HG03460 (cell line): ENCODE data around the gene NFIB.
A peak's percentile ranks its signal among the peaks of the same experiment; 100 is the strongest.

ENCODE experiments used
- ATAC-seq: cut with Tn5 transposase; IDR thresholded peaks from one replicate; pipeline ENCODE4 v1.9.1; 2021; ENCODE audit not compliant: unreplicated experiment

NFIB gene

DNA sequence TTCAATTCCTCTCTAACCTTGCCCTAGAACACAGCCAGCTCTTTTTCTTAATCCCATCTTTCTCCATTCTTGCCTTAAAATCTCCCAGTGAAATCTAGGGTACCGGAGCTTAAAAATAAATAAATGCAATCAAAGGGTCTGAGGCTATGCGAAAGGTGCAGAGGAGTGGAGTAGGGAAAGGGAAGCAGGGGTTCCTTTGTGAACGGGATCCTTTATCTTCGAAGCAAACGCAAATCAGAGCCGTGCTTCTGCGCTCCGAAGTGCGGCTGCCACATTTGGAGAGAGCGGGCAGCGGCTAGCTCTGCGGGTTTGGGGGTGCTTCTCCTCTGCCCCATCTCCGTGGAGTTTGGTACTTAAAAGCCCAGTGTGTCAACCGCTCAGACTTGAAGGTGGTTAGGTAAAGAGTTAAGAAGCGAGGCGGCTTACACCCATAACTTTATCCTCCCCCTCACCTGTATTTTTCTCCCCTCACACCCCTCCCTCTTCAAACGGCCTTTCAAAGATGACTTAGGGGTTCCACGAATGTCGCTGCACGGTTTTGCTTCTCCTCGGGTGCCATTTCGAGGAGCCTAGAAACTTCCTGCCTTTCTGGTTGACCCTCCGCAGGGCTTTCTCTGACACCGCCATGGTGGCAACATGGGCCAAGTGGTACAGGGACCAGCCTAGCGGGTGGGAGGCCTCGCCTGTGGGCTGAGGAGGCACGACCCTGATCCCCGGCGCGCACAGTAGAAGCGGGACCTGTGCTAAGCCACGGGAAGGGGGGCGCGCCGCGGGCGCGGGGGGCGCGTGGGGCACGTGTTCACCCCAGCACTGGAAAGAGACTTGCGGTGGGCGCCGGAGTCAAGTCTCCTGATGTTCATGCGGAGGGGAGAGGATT lies 31.7 kb upstream of the NFIB start:
- ATAC-seq = no peak

DNA sequence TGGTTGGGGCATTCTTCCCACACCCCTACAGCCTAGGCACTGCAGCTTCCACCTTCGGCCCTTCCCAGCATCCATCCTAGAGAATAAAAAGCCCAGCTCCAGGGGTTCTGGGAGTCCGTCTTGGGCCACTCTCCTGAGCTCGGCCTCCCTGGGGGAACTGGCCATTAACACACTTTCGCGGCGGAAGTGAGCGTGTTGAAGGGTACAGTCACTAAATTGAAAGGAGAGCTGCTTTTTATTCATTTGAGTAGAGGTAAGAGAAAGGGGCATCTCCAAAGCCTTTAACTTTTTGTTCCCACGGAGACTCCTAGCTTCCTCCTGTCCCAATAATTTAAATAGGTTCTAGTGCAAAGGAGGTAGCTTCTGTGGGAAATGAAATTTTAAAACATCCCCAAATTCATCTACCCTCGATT lies 31.0 kb upstream of the NFIB start:
- ATAC-seq = no peak

DNA sequence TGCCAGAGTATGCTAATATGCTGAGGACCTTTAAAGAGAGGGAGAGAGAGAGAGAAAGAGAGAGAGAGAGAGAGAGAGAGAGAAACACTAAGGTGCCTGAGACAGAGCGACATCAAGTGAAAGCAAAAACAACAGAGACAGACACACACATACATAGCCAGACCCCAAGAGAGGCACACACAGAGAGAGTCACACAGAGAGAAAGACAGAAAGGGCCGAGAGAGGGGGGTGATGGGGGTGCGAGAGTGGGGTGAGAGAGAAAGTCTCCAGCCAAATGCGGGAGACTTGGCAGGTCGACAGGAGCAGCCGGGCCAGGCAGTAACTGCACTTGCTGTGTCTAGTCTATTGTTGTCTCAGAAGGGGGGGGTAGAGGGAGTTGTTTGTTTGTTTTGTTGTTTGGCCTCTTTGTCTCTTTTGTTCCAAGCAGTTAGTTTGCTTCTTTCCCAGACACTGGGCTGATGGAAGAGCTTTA lies 30.1 kb upstream of the NFIB start:
- ATAC-seq = no peak

DNA sequence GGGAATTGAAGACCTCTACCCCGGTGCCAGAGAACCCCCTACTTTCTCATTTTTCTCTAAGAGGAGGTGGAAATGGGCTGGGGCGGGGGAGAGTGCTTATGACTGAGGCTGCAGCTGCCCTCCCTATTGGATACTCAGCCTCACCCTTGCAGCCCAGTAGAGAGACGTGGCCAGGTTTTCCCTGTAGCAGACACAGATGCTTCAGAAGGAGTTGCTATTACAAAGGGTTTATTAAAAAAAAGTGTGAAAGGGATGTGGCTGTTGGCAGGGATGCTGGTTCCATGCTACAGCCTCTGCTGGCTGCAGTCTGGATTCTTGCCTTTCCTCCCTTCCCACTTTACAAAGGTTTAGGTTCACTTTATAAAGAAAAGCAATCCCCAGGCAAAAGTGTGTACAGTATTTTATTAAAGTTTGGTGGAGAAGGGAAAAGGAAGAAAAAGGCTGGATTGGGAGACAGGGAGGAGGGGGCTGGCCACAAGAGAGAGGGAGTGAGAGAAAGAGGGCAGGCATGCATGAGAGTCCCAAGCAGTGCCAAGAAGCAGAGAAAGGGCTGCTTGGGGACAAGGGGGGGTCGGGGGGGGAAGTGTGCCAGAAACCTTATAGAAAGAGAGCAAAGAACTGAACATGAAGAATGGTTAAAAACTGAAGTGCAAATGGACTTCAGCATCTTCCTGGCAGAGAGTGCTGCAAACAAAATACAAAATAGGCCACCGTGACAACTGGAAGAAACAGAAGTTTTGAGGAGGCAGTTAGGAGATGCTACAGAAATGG lies 29.5 kb upstream of the NFIB start:
- no peak for ATAC-seq

DNA sequence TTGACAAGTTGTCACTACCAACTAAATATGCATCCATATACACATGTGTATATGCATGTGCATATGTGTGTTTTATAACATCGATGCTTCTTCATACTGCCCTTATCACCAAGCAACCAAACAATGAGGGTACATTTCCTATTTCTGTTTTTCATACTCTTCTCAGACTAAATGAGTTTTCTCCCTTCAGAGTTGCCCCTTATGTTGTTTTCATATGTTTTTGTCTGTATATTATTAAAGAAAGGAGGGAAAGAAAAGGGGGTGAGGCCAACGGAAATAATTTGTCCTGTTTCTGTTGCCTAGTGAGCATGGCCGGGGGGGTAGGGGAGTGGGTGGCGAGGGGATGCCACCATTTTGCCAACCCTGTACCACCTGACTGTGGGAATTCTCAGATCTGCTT lies 28.8 kb upstream of the NFIB start:
- ATAC-seq = no peak

DNA sequence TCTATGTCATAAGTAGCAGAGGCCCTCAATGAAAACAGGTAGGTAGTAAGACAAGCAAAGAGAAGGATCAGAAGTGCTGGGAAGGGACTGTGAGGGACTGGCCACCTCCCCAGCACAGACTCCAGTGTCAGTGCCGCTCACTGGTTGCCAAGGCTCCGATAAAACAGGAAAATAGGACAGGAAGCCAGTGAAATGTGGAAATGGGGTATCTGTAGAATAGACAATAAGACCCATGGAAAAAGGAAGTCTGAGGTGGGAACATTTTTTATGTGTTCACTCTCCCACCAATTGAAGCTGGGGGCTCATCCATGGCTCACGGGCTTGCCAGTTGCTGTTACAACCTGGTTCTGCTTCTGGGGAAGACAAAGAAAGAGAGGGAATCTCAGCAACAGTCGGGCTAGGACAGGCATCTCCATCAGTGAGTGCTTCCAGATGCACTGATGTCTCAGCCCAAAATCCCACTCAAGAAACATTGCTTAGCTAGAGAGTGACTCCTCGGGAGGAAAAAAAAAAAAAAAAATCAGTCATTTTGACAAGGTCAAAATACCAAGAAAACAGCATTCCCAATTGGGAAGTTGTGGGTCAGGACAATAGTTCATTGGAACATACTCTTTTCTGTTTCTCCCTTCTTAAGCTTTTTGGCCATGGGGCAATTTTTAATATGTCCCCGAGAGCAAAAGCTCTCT lies 27.6 kb upstream of the NFIB start:
- ATAC-seq = no peak

DNA sequence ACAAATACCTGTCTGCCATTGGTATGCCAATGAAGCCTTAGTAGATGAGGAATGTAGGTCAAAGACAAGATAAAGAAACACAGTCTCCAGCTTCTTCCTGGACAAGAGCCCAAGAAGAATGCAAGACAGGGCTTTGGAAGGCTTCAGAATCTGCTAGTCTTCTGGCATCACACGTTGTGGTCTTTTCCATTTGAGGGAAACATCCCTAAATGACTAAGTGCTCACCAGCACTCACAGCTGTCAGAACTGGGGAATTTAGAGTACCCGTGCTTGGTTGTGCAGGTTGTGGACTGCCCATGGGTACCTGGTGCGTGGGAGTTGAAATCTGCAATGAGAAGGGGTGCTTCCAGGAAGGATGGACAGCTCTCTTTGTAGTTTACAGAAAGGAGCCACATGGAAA lies 27.1 kb upstream of the NFIB start:
- no peak for ATAC-seq

DNA sequence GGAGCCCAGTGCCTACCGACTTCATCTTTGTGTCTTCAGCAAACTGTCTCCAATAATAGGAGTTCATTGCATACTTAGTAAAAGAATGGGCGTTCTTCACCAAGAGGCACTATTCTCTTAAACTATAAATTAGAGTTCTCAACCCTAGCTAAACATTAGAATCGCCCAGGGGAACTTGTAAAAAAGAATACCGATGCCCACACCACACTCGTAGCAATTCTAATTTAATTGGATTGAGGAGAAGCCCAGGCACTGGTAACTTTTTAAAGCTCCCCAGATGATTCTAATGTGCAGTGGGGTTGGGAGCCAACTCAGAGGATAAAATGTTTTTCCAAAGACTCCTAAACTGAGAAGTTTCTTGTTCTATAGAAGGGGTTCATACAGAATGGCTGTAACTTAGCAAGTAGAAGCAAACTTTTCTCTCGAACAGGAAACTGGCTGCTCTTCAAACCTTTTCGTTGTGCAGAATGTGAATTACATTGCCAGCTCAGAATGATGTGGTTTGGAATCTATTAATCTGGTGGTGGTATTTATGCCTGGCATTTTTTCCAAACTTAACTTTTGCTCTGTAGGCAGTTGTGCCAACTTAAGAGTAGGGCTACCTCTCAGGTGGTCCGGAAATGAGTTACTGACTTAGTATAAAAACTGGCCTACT lies 26.4 kb upstream of the NFIB start:
- no peak for ATAC-seq

DNA sequence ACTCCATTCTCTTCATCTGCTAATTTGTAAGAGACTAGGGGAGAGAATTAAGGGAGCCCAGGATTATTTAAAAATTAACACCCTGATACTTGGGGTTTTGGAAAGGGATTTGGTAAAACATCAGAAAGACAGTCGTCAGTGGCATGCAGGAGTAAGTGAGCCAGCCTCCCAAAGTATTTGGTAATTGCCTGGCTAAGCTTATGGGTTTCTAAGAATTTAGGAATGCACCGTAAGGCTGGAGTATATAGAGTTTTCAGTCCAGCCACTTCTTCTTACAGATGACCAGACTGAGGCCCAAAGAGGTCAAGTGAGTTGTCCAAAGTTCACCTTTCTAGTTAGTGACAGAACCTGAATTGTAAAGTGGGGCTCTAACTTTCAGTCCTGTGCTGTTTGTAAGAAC lies 25.8 kb upstream of the NFIB start:
- ATAC-seq = no peak

DNA sequence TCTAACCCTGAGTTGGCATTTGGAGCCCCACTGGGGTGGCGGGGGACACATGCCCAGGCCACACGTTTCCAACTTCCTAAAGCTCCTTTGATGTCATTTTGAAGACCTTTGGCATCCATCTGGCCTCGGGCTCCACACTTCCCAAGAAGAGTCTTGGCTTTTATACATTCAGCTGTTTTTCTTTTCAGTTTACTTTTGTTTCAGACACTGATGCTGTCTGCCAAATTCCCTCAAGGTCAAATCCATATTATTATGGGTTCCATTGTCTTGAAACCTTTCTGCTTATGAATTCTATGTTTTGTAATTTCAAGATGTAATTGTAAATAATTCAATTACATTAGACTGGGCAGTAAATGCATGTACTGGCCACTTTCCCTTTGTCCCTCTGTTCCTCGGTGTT lies 23.7 kb upstream of the NFIB start:
- no peak for ATAC-seq

DNA sequence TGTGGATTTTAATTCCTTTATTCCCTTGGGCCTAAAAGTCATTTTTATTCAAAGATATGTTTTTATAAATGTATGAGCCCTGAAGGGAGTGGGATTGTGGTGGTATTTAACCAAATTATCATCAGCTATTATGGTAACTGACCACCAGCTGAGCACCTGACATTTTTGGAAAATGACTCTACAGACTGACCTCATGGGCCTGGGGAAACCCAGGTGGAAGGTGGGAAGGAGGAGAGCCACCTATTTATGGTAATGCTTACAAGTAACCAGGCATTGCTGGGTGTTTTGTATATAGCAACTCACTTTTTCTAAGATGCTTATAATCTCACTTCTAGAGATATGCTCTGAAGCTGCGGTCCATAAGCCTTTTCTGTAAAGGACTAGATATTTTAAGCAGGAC lies 22.3 kb upstream of the NFIB start:
- no peak for ATAC-seq

DNA sequence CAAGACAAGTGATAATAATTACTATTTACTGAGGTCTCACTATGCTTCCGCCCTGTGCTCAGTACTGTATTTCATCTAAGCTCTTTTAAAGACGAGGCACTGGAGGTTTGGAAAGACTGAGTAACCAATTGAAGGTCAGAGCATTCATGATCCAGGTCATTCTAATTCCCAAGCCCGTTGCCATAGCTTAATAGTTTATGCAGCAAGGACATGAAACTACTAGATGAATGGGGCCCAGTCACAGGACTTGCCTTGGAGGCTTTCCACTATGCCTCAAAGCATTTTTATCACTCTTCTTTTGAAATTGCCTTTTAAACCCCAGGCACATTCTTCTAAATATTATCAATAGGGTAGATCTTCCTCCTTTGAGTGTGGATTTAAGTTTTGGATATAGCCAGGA lies 17.2 kb upstream of the NFIB start:
- no peak for ATAC-seq

DNA sequence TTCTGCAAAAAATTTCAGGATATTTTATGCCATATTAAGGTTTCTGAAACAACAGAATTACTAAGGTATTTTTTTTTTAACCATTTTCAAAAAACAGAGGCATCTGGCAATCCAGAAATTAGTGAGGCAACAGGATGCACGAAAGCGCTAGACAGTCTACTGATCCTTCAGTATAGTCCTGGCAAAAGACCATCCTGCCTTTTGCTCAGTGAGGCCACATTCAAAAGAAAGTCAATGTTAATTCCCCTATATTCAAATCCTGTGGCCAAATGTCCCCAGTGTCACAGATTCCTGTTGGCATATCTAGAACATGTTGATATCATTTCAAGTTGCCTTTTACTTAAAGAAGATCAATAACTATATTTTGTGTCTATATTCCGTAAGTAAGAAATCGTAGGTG lies 13.1 kb upstream of the NFIB start:
- ATAC-seq = no peak

DNA sequence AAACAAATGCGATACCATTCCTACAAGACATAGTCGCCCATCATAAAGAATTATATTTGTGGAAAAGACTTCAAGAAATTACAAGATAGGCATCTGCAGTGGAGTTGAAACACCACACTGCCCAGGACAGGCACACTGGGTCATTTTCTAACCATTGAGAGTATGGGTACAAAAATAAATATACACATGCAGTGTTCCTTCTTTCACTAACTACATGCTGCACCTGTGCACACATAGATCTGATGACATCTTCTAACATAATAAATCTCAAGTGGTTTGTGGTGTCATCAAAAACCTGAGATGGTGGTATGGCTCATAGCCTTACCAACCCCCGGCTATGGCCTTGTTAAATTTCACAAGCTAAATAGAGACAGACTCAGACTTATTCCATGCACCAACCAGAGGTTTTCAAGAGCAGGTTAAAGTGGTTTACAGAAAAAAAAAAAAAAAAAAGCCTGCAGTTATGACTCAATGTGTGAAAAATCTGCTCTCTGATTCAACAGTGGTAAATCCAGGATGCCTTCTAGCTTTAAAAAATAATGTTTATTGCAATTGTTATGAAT lies 12.4 kb upstream of the NFIB start:
- ATAC-seq = peak; percentile 40

DNA sequence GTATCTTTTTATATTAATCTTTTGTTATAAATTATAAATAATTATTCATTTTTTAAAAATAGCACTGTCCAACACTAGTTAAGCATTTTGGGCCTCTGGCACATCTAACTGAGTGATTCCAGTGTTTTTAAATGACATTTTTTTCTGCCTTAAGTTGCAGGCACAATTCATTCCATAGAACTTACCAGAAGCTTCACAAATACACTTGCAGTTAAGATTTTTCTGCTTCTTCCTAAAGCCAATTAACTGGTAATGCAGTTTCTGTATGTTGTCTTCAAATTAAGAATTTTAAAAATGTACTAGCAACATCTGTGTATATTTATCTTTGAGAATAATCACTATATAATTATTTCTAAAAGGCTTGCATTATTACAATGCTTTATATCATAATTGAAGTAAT lies 11.2 kb upstream of the NFIB start:
- ATAC-seq = no peak

DNA sequence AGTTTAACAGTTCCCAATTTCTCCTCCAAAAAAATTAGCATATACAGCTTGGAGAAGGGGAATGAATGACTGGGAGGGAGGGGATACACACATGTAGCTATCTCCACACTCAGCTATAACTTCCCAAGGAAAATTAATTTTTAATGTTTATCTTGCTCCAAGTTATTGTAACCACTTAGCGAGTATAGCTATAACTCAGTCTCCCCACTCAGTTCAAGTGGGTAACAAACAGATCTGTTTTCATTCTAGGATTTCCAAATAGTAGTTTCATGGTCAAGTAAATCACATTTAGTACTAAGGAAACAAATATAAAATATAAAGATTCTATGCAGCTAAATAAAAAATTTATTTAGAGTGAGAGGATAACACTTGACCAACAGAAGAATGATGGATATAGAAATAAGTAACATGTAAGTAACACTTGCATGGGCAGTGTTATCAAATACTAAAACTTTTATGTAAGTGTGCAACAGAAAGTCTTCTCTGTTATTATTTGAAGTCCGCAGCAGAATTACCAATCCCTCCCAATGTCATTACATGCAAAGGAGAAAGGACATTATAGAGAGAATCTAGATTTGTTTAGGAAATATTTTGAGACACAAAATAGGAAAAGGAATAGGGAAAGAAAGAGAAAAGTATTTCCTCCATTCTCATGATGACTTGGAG lies 10.2 kb upstream of the NFIB start:
- no peak for ATAC-seq

DNA sequence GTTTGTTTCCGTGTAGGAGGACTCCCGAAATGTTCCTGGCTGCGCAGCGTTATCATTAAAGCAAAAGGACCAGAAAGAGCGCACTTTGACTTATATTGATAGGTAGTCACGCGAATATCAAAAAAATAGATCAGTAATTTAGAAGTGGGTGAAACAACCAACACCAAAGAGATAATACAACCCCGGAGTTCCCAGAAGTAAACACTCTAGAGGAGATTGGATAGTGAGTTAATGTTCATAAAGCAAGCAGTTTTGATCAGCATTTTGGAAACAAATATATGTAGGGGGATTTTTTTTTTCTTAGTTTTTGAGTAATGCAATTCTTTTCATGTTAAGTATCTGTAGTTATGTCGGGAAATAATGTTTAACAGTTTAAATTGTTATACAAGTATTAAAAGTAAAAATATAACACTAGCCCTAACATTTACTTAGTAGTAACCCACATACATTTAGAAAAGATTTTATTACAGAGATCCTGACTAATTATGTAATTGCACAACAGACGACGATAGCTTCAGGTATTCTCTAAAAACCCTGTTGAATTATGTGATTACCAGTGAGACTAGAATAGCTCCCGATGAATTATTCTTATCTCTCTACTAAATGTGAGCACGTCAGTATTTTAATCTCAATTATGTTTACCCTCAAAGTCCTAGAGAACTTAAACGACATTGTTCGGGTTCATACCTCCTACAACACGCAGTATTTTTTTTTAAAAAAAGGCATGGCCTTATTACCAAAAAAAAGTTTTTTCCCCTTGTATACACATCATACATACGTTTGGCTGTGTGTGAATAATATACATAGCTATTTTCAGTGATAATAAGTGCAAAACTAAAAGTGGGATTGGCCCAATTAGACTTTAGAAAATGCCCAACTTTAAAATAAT lies 9.4 kb upstream of the NFIB start:
- ATAC-seq = no peak

DNA sequence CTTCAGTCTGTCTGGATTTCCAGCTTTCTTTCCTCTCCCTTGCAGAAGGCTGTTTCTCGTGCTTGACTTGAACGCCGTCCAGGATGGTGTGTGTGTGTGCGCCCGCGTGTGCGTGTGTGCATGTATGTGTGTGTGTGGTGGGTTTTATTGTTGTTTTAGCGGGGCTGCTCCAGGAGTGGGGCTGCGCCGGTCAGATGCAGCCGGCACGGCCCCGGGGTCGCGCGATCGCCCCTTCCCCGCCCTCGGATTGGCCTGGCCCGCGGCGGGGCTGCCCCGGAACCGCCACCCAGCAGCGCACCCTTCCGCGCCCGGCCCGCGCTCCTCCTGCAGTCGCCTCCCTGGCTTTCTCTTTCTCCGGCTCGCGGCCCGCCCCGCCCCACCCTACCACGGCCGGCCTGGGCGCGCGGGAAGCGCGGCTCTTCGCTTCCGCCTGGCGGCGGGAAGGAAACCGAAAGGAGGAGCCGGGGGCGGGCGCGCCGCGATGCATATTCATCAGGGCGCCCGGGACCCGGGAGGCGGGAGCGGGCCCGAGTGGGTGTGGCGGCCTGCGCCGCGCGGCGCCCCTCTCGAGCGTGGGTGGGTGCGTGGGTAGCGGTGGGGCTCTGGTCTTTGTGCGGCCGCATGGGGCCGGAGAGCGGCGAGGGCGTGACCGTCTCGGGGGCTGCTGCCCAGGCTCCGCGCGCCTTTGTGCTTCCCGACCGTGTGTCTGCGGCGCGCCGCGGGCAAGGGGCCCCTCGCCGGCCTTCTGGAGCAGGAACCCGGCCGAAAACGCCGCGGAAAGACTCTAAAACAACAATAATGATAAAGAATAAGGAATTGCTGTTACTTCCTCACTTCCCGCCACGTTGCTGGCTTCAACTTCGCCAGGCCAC lies 8.5 kb upstream of the NFIB start:
- ATAC-seq = peak; percentile 75
